HepG2 (cell line): ENCODE results near the gene KRT14. TPM values are rescaled to one million over a fixed set of nuclear protein-coding genes. Genes with fewer than 3 reads are reported as not detected.

Source experiments
- CENPBD1 ChIP-seq: sonication (generic); formaldehyde crosslinking; IDR thresholded peaks from 2 replicates; pipeline ENCODE4 v1.8.0; 2022; ENCODE audit warnings: missing genetic modification reagents, low read depth, mild to moderate bottlenecking, borderline replicate concordance
- HOXA7 ChIP-seq: sonication (generic); formaldehyde crosslinking; IDR thresholded peaks from 2 replicates; pipeline ENCODE4 v1.8.1; 2022; ENCODE audit warnings: mild to moderate bottlenecking, missing genetic modification reagents, moderate library complexity
- KDM5B ChIP-seq: sonication (generic); formaldehyde crosslinking; IDR thresholded peaks from 2 replicates; pipeline ENCODE4 v1.4.0; 2020; ENCODE audit warnings: missing genetic modification reagents, mild to moderate bottlenecking, borderline replicate concordance
- MEIS2 ChIP-seq: sonication (generic); formaldehyde crosslinking; IDR thresholded peaks from 2 replicates; pipeline ENCODE4 v1.9.0; 2021; ENCODE audit warnings: mild to moderate bottlenecking, missing genetic modification reagents
- NAIF1 ChIP-seq: sonication (generic); formaldehyde crosslinking; IDR thresholded peaks from 2 replicates; pipeline ENCODE4 v1.5.0; 2020; ENCODE audit warnings: mild to moderate bottlenecking, missing genetic modification reagents, borderline replicate concordance
- PATZ1 ChIP-seq: sonication (generic); formaldehyde crosslinking; IDR thresholded peaks from 2 replicates; pipeline ENCODE4 v1.4.0; 2020; ENCODE audit warnings: missing genetic modification reagents
- PRPF4 ChIP-seq: fragments of 200-400 bp; formaldehyde crosslinking; IDR thresholded peaks from 2 replicates; pipeline ENCODE4 v1.6.1; 2016; ENCODE audit warnings: low read length, low read depth; ENCODE audit not compliant: poor library complexity, severe bottlenecking
- RARA ChIP-seq: IDR thresholded peaks from 2 replicates; pipeline ENCODE4 v1.6.1; 2016; ENCODE audit warnings: missing genetic modification reagents, missing compliant biosample characterization
- SRSF1 ChIP-seq: fragments of 200-400 bp; formaldehyde crosslinking; optimal IDR thresholded peaks from 2 replicates; pipeline ENCODE3; 2017; ENCODE audit warnings: mild to moderate bottlenecking, low read depth, low read length, moderate library complexity
- ZNF18 ChIP-seq: sonication (generic); formaldehyde crosslinking; IDR thresholded peaks from 2 replicates; pipeline ENCODE4 v1.8.0; 2022; ENCODE audit warnings: mild to moderate bottlenecking, missing genetic modification reagents; ENCODE audit not compliant: insufficient replicate concordance
- ZNF331 ChIP-seq: sonication (generic); formaldehyde crosslinking; IDR thresholded peaks from 2 replicates; pipeline ENCODE4 v1.4.0; 2020; ENCODE audit warnings: missing genetic modification reagents
- ZNF543 ChIP-seq: sonication (generic); formaldehyde crosslinking; IDR thresholded peaks from 2 replicates; pipeline ENCODE4 v1.4.0; 2020; ENCODE audit warnings: mild to moderate bottlenecking, missing genetic modification reagents
- ZNF576 ChIP-seq: sonication (generic); formaldehyde crosslinking; IDR thresholded peaks from 2 replicates; pipeline ENCODE4 v1.4.0; 2020; ENCODE audit warnings: mild to moderate bottlenecking, missing genetic modification reagents
- ZNF713 ChIP-seq: sonication (generic); formaldehyde crosslinking; IDR thresholded peaks from 2 replicates; pipeline ENCODE4 v1.4.0; 2020; ENCODE audit warnings: mild to moderate bottlenecking, missing genetic modification reagents
- ZNF777 ChIP-seq: sonication (generic); formaldehyde crosslinking; IDR thresholded peaks from 2 replicates; pipeline ENCODE4 v1.4.0; 2020; ENCODE audit warnings: missing genetic modification reagents
- ZNF792 ChIP-seq: IDR thresholded peaks from 2 replicates; pipeline ENCODE4 v1.6.1; 2016
- polyA plus RNA-seq, 8 experiments: library from polyadenylated mRNA; depleted of rRNA in 3 of 8; stranded (reverse) in 7 of 8; unstranded in 1 of 8; fragments of >200 nt; fragmentation: Illumina TruSeq in 4 of 8; extraction: Trizol in 4 of 8; gene quantifications; 2 replicates each; pipeline versions ENCODE4 v1.2.1 to v1.2.3, GENCODE V29; 2011 to 2016; ENCODE audit warnings: low read depth in 4 of 8, missing spikeins in 1 of 8, mixed read lengths in 1 of 8; ENCODE audit not compliant: insufficient read depth in 1 of 8
- total RNA-seq, 5 experiments: library from RNA; depleted of rRNA; stranded (reverse); fragments of >200 nt; fragmentation: Illumina TruSeq; extraction: Trizol; gene quantifications; 2 replicates each; pipeline ENCODE4 v1.2.3, GENCODE V29; 2016; ENCODE audit warnings: low read depth in 1 of 5

Gene KRT14
- total and polyA plus RNA-seq, 2 of the 13 experiments (the other 11 are each of a cell fraction or from before 2014, with no cell fraction given), result 0.09 TPM; not detected in 1

- TF ChIP-seq PATZ1 (CRISPR knock-in tag) (no peak; the same call in 1 of the 2 replicates), ZNF792 (peak; percentile 58; the same call in 1 of the 2 replicates), CENPBD1 (no peak), HOXA7 (CRISPR knock-in tag) (no peak), ZNF543 (CRISPR knock-in tag) (peak; percentile 100), PRPF4 (no peak), SRSF1 (no peak), RARA (CRISPR knock-in tag) (no peak), ZNF331 (no peak), ZNF576 (no peak), NAIF1 (CRISPR knock-in tag) (no peak), MEIS2 (no peak), ZNF713 (CRISPR knock-in tag) (no peak), ZNF18 (CRISPR knock-in tag) (peak; percentile 99), KDM5B (CRISPR knock-in tag) (peak; percentile 96; the same call in 1 of the 2 replicates), ZNF777 (CRISPR knock-in tag) (no peak)
Observed at GRCh38 chr17:41548844-41549595, 37.7 kb downstream of the KRT14 start (continued).
